Panc1 (cell line): Measurements from ENCODE around the gene FBRSL1. TPM values are rescaled to one million over a fixed set of nuclear protein-coding genes. Genes with fewer than 3 reads are reported as not detected.

Source experiments
- ATAC-seq: fragments of 200-7000 bp; cut with Tn5 transposase; 2 replicates; pipeline ENCODE4 v1.9.1; 2020; ENCODE audit warnings: mild to moderate bottlenecking, moderate library complexity
- BruUV-seq: library from RNA; stranded (reverse); fragments of 400-500 nt; replicated peaks from 2 replicates; lab custom pipeline; 2021; lab: Mats Ljungman, UMichigan
- CTCF ChIA-PET: fragments of 300-600 bp; sonication (Branson Sonifier 250); formaldehyde crosslinking; loops from one replicate; lab custom pipeline; 2022; ENCODE audit warnings: antibody characterized with exemption; lab: Charles Lee
- POLR2A ChIA-PET: fragments of 300-600 bp; sonication (Branson Sonifier 250); formaldehyde crosslinking; loops from one replicate; lab custom pipeline; 2022; ENCODE audit warnings: antibody characterized with exemption; lab: Charles Lee
- DNase-seq: peaks from one replicate; pipeline ENCODE4 v3.0.0-alpha.2; 2010; ENCODE audit warnings: low read depth, low spot score
- H3K27ac ChIP-seq: 2 replicates; pipeline ENCODE4 v1.5.1; 2011; ENCODE audit warnings: mild to moderate bottlenecking, low read length, inconsistent platforms
- H3K27me3 ChIP-seq: fragments of 200-500 bp; sonication (Bioruptor generic); 2 replicates; pipeline ENCODE4 v1.6.0; 2014; ENCODE audit warnings: low read length, inconsistent platforms; ENCODE audit not compliant: control insufficient read depth, insufficient read depth
- H3K36me3 ChIP-seq: fragments of 200-500 bp; sonication (Bioruptor generic); 2 replicates; pipeline ENCODE4 v1.5.1; 2014; ENCODE audit warnings: inconsistent platforms, mild to moderate bottlenecking, low read length, moderate library complexity; ENCODE audit not compliant: control insufficient read depth, insufficient read depth
- H3K4me1 ChIP-seq: 2 replicates; pipeline ENCODE4 v1.5.1; 2011; ENCODE audit warnings: inconsistent platforms, mild to moderate bottlenecking, low read length, moderate library complexity; ENCODE audit not compliant: control insufficient read depth, insufficient read depth
- H3K4me3 ChIP-seq, 2 experiments: 2 replicates each; pipeline ENCODE4 v1.5.1; 2011 to 2012; ENCODE audit warnings: low read depth in 2 of 2, low read length in 2 of 2, mild to moderate bottlenecking in 2 of 2, inconsistent platforms in 1 of 2, moderate library complexity in 1 of 2
- H3K9me3 ChIP-seq: fragments of 200-500 bp; sonication (Bioruptor generic); 2 replicates; pipeline ENCODE4 v1.5.1; 2014; ENCODE audit warnings: low read depth, mild to moderate bottlenecking, inconsistent platforms, low read length, moderate library complexity; ENCODE audit not compliant: control insufficient read depth, insufficient read depth
- POLR2AphosphoS5 ChIP-seq: IDR thresholded peaks from 2 replicates; pipeline ENCODE4 v1.6.1; 2012; ENCODE audit warnings: mild to moderate bottlenecking, low read depth, low read length, moderate library complexity
- SIN3A ChIP-seq: IDR thresholded peaks from 2 replicates; pipeline ENCODE4 v1.6.1; 2012; ENCODE audit warnings: low read depth, mild to moderate bottlenecking, low read length, moderate library complexity, borderline replicate concordance; ENCODE audit not compliant: insufficient read depth
- TCF7L2 ChIP-seq: IDR thresholded peaks from 2 replicates; pipeline ENCODE4 v1.6.1; 2011; ENCODE audit warnings: mild to moderate bottlenecking, low read depth, low read length, inconsistent platforms
- in situ Hi-C: cut with HindIII; loops from 2 replicates; pipeline ENCODE4 v1.10.0; 2016; ENCODE audit warnings: low sequenced_read_pairs, low pct_unique_long_range_greater_than_20kb
- intact Hi-C: fragments of 100-400 bp; cut with micrococcal nuclease; formaldehyde crosslinking; loops from one replicate; pipeline ENCODE4 v1.10.0; 2022; ENCODE audit not compliant: unreplicated experiment
- total RNA-seq: library from RNA; stranded (reverse); gene quantifications from one replicate; pipeline ENCODE4 v1.2.1, GENCODE V29; 2021; ENCODE audit not compliant: unreplicated experiment
- TF ChIP-seq, protein P1 (sequence below), 2 experiments: IDR thresholded peaks; 2 replicates each; pipeline ENCODE4 v1.6.1; 2011 to 2012; ENCODE audit warnings: low read depth in 2 of 2, control low read depth in 1 of 2, low read length in 1 of 2, mild to moderate bottlenecking in 1 of 2, moderate library complexity in 1 of 2; ENCODE audit not compliant: insufficient read depth in 1 of 2
- TF ChIP-seq, protein P2 (sequence below): fragments of 450-650 bp; IDR thresholded peaks from 2 replicates; pipeline ENCODE4 v1.5.1; 2017; ENCODE audit warnings: mild to moderate bottlenecking

Gene FBRSL1
- total RNA-seq, 1 experiment from 2014 or later = 104 TPM

DNA sequence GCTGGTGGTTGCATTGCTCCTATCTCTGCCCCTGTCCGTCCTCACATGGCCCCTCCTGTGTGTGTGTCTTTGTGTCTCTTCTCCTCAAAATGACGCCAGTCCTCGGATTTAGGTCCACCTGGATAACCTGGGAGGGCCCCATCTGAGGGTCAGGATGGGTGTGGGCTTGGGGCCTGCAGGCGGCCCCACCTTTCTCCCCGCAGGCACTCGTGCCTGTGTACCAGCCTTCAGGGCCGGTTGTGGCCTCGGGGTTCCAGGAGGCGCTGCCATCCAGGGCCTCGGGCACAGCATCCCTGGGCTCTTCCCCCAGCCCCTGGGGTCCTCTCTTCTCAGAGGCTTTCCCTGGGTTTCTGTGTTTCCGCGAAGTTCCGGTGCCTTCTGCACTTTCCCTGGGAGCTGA, 65.7 kb downstream of the FBRSL1 start:
- intact Hi-C loops = no loop called here
- POLR2A ChIA-PET = no interaction called here
- no peaks in the 10 kb centered on the region for H3K4me1 ChIP-seq
- in situ Hi-C loops = no loop called here
- no peaks in the 10 kb centered on the region for H3K36me3 ChIP-seq
- H3K27me3 ChIP-seq = no peaks in the 10 kb centered on the region
- DNase-seq (no peak), ATAC-seq (no peak)
- H3K9me3 ChIP-seq = no peaks in the 10 kb centered on the region
- no peak overlapping the region for H3K27ac ChIP-seq
- no TSS peak for BruUV-seq
- CTCF ChIA-PET = interaction anchor here (0.8 kb wide), 1 partner anchor 142 kb away, joined by 4 read pairs; no protein-coding TSS in a partner anchor
- TF ChIP-seq SIN3A (no peak), TCF7L2 (no peak), POLR2AphosphoS5 (no peak)
- TF ChIP-seq, protein P1, sequence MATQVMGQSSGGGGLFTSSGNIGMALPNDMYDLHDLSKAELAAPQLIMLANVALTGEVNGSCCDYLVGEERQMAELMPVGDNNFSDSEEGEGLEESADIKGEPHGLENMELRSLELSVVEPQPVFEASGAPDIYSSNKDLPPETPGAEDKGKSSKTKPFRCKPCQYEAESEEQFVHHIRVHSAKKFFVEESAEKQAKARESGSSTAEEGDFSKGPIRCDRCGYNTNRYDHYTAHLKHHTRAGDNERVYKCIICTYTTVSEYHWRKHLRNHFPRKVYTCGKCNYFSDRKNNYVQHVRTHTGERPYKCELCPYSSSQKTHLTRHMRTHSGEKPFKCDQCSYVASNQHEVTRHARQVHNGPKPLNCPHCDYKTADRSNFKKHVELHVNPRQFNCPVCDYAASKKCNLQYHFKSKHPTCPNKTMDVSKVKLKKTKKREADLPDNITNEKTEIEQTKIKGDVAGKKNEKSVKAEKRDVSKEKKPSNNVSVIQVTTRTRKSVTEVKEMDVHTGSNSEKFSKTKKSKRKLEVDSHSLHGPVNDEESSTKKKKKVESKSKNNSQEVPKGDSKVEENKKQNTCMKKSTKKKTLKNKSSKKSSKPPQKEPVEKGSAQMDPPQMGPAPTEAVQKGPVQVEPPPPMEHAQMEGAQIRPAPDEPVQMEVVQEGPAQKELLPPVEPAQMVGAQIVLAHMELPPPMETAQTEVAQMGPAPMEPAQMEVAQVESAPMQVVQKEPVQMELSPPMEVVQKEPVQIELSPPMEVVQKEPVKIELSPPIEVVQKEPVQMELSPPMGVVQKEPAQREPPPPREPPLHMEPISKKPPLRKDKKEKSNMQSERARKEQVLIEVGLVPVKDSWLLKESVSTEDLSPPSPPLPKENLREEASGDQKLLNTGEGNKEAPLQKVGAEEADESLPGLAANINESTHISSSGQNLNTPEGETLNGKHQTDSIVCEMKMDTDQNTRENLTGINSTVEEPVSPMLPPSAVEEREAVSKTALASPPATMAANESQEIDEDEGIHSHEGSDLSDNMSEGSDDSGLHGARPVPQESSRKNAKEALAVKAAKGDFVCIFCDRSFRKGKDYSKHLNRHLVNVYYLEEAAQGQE (IDR thresholded peaks at IDR 0.05; ENCODE audit: insufficient read depth in 1 of 2, low read depth in 2 of 2, low read length in 1 of 2) = no peak
- TF ChIP-seq, protein P2, sequence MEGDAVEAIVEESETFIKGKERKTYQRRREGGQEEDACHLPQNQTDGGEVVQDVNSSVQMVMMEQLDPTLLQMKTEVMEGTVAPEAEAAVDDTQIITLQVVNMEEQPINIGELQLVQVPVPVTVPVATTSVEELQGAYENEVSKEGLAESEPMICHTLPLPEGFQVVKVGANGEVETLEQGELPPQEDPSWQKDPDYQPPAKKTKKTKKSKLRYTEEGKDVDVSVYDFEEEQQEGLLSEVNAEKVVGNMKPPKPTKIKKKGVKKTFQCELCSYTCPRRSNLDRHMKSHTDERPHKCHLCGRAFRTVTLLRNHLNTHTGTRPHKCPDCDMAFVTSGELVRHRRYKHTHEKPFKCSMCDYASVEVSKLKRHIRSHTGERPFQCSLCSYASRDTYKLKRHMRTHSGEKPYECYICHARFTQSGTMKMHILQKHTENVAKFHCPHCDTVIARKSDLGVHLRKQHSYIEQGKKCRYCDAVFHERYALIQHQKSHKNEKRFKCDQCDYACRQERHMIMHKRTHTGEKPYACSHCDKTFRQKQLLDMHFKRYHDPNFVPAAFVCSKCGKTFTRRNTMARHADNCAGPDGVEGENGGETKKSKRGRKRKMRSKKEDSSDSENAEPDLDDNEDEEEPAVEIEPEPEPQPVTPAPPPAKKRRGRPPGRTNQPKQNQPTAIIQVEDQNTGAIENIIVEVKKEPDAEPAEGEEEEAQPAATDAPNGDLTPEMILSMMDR = no peak
- no peak overlapping the region for H3K4me3 ChIP-seq

DNA sequence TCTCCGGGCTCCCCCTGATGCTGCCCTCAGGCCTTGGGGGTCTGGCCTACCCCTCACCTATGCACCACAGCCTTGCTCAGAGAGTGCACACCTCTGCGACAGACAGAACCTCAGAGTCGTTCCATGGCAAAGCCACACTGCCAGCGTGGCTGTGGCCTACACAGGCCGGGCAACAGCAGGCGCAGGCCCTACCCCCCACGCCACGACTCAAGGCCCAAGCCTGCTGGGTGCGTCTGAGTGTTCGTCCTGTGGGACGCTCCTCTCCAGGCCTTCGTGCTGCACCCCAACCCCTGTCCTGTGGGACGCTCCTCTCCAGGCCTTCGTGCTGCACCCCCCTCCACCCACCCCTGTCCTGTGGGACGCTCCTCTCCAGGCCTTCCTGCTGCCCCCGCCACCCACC, 66.3 kb downstream of the FBRSL1 start:
- Histone ChIP-seq H3K27me3 (no peaks in the 10 kb centered on the region), H3K27ac (no peak overlapping the region), H3K4me1 (0 out of 2 replicates have a peak, but pooled peaks cover 3% of the 10 kb centered on the region), H3K9me3 (no peaks in the 10 kb centered on the region), H3K36me3 (no peaks in the 10 kb centered on the region), H3K4me3 (no peak overlapping the region)
- DNase-seq (no peak), ATAC-seq (no peak)
- no TSS peak for BruUV-seq
- POLR2A ChIA-PET = no interaction called here
- intact Hi-C loops (no loop called here), in situ Hi-C loops (no loop called here)
- CTCF ChIA-PET = no interaction called here
- TF ChIP-seq, protein P2 = no peak

DNA sequence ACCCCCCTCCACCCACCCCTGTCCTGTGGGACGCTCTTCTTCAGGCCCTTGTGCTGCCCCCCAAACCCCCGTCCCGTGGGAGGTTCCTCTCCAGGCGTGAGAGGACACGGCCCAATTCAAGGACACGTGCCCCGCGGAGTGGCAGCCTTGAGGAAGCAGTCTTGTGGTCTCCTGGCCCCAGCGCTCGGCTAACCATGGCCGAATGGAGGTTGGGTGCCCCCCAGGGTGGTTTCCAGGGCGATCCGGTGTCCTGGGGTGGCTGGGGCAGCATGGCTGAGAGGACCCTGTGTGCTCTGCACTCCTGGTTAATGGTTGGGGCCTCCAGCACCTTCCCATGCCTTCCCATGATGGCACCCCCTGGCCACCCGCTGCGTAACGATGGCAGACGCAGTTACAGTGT, 66.8 kb downstream of the FBRSL1 start:
- Histone ChIP-seq H3K9me3 (no peaks in the 10 kb centered on the region), H3K4me3 (no peak overlapping the region), H3K36me3 (no peaks in the 10 kb centered on the region), H3K27ac (no peak overlapping the region), H3K4me1 (peaks cover 9% of the 10 kb centered on the region), H3K27me3 (no peaks in the 10 kb centered on the region)
- in situ Hi-C loops = no loop called here
- DNase-seq = no peak
- TF ChIP-seq TCF7L2 (no peak), SIN3A (no peak), POLR2AphosphoS5 (no peak)
- TF ChIP-seq, protein P1 (IDR thresholded peaks at IDR 0.05; ENCODE audit: insufficient read depth in 1 of 2, low read depth in 2 of 2, low read length in 1 of 2) = no peak
- TF ChIP-seq, protein P2 = no peak
- ChIA-PET CTCF (no interaction called here), POLR2A (no interaction called here)
- ATAC-seq = no peak
- BruUV-seq = no TSS peak
- intact Hi-C loops = no loop called here
